Stimulated activated CD8-positive, alpha-beta memory T cell treated with anti-CD3 and anti-CD28 coated beads, Interleukin-15, amount 100 ng/mL, for 48 hours (primary cell): Measurements from ENCODE around the gene MAGI2.

Experiments
- DNase-seq, 2 donors: peaks; one replicate each; pipeline ENCODE4 v3.0.0-alpha.2; 2020; ENCODE audit warnings: low read depth in 2 of 2

Gene MAGI2

DNA sequence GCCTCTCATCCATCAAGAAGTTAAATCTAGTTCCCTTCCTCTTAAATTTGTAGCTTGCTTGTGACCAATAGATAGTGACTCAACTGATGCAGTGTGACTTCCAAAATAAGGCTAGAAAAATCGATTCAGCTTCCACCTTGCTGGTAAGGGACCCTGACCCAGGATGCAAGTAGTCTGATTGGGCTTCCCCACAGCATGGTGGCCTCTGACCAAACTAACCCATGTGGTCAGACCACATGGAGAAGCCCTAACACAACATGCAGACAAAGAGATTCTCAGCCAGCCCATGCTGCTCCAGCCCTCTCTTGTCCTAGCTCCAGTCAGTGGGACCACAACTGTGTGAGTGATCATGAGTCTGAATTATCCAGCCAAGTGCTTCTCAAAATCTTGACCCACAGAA lies 710.8 kb downstream of the MAGI2 start:
- no peak for DNase-seq

DNA sequence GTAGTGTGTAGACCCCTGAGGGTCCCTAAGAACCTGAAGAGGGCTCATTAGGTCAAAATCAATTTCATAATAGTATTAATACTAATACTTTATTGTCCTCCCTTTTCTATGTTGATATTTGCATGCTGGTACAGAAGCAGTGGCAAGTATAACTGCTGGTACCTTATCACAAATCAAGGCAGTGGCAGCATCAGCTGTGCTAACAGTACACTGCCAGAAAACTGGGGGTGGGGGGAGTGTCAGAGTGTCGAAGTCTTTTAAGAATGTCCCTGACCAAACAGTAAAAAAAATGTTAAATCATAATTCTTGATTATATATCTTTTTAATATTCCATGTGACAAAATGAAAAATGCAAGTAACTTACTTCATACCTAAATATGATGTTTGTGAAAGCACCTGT lies 716.9 kb downstream of the MAGI2 start:
- no peak for DNase-seq

DNA sequence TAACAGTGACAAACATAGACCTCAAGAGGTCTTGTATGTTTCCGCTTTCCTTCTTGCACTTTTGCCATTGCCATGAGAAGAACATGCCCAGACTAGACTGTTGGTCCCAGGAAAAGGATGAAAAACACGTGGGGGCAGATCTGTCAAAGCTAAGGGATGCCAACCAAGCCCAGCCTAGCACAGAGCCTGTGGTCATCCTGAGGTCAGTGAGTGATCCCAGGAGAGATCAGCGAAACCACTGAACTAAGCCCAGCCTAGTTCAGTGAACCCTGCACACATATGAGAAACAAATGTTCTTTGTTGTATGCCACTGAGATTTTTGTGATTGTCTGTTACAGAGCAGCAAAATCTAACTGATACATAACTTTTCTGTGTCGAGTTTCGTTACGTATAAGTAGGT lies 718.8 kb downstream of the MAGI2 start:
- no peak for DNase-seq

DNA sequence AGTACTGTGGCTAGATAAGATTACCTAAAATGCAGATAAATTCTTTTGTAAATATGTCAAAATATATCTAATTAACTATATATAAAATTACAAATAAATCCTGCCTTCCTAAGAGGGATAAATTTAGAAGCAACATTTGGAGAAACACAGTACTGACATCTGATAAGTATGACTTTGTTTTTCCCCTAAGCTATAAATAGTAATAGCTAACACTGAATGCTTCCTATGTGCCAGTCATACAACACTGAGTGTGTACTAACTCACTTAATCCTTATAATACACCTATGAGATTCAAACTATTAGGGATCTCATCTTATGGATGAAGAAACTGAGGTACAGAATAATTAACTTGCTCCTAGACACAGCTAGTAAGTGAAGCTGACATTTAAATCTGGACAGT lies 733.4 kb downstream of the MAGI2 start:
- no peak for DNase-seq

DNA sequence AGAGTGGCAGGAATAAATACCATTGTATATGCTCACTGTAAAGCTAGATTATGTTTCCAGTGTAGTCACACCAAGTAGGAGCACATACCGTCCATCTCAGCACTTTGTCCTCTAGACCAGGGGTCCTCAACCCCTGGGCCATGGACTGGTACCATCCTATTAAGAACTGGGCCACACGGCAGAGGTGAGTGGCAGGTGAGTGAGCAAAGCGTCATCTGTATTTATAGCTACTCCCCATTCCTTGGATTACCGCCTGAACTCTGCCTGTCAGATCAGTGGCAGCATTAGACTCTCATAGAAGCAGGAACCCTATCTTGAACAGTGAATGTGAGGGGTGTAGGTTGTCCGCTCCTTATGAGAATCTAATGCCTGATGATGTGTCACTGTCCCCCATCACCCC lies 735.3 kb downstream of the MAGI2 start:
- DNase-seq = no peak

DNA sequence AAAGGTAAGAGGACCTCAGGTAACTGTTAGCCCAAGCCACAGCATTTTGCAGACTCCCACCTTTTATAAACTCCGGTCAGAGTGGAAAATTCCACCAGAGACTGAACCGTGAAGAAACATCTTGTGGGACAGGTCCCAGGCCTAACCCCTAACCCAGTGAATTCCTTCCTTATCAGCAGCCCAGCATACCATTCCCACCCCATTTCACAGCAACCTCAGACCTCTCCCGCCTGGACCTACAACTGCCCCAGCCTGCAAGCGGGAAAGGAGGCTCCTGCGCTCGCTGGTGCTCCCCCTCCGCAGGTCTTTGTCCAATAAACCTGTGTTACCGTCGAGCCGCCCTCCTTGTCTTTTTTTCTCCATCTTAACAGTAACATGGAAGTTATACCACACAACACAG lies 736.6 kb downstream of the MAGI2 start:
- no peak for DNase-seq

DNA sequence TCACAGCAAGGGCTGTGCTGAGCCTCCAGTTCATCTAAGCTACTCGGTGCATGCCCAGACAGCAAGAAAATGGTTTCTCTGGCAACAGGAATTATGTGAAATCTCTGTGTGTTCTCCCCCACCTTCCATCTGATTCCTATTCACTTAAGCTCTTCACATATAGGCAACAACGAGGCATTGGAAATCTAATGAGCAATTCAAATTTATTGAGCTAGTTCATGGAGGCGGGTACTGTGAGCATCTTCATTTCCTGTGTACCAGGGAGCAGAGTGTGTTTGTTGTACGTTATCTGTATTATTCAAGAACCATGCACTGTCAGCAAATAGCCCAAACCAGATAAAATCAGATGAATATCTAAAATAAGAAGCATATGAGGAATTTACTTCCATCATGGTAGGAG lies 739.1 kb downstream of the MAGI2 start:
- no peak for DNase-seq

DNA sequence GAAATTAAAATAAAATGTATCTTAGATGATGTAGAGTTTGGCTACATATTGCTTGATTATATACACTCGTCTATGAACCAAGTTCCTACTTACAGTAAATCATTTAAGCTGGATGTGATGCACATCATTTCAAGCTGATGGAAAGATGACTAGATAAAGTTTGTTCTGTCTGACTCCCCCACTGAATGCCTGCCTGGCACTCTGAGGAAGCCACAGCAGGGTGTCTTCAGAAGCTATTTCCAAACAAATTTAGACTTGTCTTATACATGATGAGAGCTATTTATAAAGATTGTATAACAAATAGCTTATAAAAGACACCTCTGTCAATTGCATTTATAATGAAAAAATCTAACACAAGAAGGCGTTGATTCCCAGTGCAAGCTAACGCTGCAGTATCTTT lies 741.4 kb downstream of the MAGI2 start:
- no peak for DNase-seq

DNA sequence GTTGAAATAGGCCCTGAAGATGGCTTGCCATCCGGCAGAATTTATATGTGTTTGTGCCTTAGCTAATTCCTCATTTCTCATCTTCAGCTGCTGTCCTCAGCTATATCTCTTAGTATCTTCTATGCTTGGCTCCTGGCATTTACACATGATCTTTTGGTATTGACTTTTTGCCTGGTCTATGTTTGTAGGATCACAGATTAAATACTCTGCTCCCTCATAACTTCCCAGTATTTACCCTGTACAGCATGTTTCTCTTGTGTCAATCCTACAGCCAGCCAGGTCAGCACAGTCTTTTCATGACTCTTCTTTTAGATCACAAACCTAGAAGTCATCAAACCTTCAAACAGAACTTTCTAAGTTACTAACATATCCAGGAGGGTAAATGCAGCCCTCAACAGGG lies 743.8 kb downstream of the MAGI2 start:
- no peak for DNase-seq

DNA sequence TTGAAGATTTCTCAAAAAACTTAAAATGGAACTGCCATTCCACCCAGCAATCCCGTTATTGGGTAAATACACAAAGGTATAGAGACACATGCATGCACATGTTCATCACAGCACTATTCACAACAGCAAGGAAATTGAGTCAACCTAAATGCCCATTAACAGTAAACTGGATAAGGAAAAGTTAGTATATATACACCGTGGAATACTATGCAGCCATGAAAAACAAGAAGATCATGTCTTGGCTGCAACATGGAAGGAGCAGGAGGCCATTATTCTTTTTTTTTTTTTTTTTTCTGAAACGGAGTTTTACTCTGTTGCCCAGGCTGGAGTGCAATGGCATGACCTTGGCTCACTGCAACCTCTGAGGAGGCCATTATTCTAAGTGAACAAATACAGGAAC lies 749.0 kb downstream of the MAGI2 start:
- DNase-seq = no peak

DNA sequence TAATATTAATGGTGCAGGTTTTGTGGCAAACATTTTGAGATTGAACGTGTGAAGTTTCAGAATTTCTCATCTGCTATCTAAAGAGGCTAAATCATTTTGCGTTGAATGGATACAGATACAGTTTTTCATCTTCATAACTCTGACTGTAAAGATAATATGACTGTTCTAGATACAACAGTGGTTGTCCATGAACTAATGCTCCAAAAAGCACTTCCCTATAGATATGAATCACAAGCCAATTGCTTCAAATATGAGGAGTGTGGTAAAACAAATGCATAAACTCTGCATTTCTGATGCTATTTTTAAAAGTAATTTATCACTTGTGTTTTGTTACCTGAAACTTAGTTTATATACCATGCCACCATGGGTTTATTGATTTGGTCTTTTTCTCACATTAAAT lies 750.1 kb downstream of the MAGI2 start:
- DNase-seq = no peak

DNA sequence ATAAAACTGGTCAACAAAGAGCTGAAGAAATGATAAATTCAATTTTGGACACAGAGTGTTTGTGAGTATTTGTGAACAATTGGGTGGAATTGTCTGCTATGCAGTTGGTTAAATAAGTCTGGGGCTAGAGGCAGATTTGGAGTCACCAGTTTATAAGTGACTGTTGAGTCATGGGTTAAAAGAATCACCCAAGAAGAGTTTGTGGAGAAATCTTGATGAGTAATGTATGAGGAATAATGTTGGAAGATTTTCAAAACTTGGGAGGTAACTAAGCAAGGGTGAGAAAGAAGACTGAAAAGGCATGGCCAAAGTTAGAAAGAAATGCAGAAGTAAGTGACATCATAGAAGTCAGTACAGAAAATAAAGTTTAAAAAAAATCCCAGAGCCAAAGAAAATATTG lies 750.7 kb downstream of the MAGI2 start:
- no peak for DNase-seq

DNA sequence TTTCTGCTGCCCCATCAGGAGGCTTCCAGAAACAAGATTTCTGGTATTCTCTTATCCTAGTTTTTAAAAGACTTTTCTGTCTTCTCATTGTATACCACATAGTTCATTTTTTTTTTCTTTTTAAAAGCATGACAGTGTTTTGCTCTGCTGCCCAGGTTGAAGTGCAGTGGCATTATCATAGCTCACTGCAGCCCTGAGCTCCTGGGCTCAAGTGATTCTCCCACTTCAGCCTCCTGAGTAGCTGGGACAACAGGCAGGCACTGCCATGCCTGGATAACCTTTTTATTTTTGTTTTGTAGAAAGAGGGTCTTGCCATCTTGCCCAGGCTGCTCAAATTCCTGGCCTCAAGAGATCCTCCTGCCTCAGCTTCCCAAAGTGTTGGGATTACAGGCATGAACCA lies 757.6 kb downstream of the MAGI2 start:
- DNase-seq = no peak

DNA sequence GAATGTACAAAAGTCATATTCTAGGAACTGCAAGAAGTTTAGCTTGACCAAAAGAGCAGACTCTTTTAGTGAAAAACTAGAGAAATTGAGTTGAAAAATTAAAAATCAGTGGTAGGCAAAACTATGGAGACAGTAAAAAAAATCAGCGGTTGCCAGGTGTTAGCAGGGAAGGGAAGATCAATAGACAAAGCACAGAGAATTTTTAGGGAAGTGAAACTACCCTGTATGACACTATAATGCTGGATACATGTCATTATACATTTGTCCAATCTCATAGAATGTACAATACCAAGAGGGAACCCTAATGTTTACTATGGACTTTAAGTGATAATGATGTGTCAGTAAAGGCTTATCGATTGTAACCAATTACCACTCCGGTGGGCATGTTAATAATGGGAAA lies 761.9 kb downstream of the MAGI2 start:
- no peak for DNase-seq

DNA sequence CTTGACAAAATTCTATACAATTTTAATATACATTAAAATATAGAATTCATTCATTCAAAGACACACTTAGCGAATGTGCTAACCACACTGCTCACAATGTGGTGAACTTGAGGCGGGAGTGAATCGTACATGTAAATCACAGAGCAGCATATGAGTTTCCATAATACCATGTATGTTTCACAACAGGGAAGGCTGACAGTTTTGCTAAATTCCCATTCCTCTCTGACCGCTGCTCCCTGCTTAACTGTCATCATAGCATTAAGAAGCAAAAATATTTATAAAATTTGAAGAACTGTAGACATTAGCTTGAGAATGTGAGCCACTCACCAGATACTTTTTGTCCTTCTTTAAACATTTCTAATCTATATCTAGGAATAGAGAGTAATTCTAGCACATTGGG lies 763.3 kb downstream of the MAGI2 start:
- DNase-seq = no peak

DNA sequence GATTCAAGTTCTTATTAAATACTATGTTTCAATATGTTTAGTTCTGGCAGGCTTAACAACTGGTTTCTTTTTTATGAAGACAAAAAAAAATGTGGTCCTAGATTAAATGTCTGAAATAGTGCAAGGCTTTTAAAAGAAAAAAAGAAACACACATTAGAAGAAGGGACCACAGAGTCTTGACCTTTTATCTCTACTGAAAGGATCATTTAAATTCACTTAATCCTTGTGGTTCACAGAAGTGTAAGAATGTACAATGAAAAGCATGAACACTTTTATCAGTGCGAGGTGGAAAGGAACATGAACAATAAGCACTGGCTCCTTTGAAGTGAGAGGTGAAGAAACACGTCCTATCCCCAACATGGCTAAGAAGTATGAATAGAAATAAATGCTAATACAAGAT lies 765.1 kb downstream of the MAGI2 start:
- DNase-seq = no peak

DNA sequence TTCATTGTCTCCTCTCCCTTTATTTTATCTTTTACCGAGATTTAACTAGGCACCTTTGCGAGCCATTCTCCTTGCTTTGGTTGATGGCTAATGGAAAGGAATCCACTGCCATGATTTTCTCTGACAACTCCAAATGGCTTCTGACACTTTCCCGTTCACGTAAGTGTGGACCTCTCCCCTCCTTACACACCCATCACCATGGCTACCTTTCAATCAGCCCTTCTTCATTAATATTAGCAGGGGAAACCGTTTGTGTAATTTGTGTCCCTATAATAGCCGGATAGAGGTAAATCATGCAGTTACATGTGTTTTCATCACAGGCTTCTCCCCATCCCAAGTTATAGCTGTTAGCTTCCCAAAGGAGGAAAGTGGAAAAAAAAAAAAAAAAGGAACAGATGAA lies 767.3 kb downstream of the MAGI2 start:
- DNase-seq = no peak

DNA sequence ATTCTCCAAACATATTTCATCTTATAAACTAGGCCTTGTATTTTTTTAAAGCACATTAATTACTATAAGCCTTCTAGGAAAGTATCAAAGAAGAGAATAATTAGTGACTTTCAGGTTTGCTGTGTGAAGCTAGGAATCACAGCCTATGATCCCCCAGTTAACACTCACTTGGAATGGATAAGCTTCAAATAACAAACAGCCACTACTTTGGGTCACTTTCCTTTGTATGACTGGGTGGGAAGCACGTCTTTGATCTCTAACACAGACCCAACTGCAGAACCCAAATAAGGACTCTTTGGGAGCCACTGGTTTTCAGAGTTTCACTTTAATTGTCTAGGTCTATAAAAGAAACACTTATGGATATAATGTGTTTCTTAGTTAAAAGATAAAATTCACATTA lies 769.3 kb downstream of the MAGI2 start:
- DNase-seq = no peak

DNA sequence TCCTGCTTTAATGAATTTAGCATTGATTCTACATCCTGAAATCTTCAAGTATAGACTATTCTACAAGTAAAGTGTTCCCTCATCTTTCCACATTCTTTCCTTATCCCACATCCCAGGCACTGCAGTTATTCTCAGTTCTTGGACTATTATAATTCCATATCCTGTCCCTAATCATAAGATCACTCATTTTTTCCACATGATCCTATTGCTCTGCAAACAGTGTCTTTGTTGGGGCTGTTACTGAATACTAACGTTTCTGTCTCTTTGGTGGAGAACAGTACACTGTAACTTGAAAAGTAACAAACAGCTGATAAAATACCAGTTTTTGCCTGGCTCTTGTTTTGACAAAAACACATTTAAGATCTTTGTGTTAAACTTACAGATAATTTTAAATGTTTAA lies 769.9 kb downstream of the MAGI2 start:
- DNase-seq = no peak

DNA sequence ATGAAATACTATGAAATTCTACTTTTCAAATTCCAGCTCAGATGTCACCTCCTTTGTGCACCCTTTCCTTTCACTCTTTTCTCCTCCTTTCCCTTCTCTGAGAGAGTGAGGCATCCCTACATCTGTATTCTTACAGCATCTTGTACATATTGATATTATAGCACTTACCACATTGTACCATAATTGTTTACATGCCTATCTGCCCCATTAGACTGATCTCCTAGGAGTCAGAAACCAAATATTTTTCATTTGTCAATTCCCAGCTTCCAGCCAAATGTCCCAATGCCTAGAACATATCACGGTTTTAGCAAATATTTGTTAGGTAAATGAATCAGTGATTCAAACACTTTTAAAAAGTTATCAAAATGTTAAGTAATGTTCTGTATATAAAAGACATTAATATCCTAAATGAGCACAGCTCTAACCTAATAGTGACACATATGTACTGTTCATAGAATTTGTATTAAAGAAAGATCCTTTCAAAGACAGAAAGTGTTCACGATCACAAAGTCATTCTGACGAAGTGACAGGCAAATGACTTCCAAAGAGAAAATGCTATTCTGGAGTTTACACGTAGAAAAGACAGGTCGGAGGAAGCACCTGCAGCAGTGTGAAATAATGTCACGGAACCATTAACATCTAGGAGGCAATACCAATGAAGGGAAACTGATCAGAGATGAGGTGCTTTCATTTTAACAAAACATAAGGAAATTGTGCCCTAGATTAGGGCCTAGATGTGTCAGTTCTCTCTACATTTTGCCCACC lies 774.2 kb downstream of the MAGI2 start:
- no peak for DNase-seq

DNA sequence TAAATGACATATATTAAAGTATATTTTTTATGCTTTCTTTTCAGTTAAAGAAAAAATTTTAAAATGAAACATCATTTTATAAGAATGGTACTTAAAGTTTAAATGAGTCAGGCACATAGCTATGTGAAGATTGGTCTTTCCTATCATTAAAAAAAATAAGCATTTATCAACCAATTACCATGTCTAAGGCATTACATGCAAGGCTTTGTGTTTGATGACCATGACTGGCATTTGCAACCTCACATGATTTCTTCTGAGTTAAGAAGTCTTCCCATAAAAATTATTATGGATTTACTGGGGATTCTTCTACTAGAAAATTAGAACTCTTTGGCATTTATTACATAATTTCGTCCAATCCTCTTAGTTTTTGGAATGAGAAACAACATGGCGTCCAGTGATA lies 776.1 kb downstream of the MAGI2 start:
- no peak for DNase-seq

DNA sequence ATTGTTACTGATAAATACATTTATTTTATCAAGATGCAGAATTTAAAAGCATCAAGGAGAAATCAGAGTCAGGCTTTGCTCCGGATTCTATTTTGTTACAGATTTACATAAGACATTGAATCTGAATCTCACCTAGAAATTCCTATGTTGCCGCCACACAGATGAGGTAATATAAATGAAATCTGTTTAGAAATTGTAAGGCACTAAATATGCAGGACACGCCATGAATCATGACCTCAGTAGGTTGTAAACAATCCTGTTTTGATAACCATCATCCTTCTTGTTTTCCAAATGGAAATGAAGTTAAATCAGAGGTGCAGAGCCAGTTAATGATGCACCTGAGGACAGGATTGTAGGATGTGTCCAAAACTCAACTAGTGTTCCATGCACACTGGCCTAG lies 778.0 kb downstream of the MAGI2 start:
- no peak for DNase-seq

DNA sequence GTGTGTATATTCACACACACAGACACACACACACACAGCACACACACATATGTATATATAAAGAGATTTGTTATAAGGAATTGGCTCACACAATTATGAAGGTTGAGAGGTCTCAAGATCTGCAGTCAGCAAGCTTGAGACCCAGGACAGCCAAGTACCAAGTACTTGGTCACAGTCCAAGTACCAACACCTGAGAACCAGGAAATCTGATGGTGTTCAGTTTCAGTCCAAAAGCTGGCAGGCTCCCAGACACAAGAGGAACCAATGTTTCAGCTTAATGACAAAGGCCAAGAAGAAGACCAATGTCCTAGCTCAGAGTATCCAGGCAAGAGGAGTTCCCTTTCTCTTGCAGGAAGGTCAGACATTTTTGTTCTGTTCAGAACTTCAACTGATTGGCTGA lies 780.2 kb downstream of the MAGI2 start:
- DNase-seq = no peak

DNA sequence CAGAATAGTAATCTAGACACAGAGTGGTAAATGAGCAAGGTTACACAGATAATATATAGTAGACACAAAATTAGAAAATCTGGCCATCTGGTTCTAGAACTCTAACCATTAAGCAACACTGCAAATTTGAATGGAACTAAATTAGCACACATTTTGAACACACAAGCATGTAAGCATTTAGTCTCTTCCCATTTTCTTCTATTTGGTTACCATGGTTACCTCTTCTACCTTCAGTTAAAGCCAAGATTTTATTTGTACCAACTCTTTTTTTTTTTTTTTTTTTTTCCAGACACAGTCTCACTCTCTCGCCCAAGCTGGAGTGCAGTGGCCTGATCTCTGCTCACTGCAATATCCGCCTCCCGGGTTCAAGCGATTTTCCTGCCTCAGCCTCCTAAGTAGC lies 790.5 kb downstream of the MAGI2 start:
- no peak for DNase-seq
